HG02642 (cell line): Measurements from ENCODE around the gene BAIAP2.
"Not testable (repeated sequence)": the region's sequence is repeated elsewhere in the genome, so short reads cannot be mapped to it uniquely, and the experiment has no call there.

Source experiments
- ATAC-seq: cut with Tn5 transposase; IDR thresholded peaks from one replicate; pipeline ENCODE4 v1.9.1; 2021; ENCODE audit warnings: mild to moderate bottlenecking; ENCODE audit not compliant: unreplicated experiment, poor library complexity

The BAIAP2 gene

GRCh38 chr17:81020767-81021497 is 14.0 kb upstream of the BAIAP2 start:
- no peak for ATAC-seq

- ATAC-seq: no peak
Observed at GRCh38 chr17:81021531-81022343, 13.2 kb upstream of the BAIAP2 start.

GRCh38 chr17:81022344-81022676 is 12.6 kb upstream of the BAIAP2 start:
- ATAC-seq: no peak

- ATAC-seq: no peak
Observed at GRCh38 chr17:81025065-81025740, 9.7 kb upstream of the BAIAP2 start.

GRCh38 chr17:81025741-81026129 is 9.2 kb upstream of the BAIAP2 start:
- ATAC-seq: no peak

GRCh38 chr17:81026266-81027036 is 8.5 kb upstream of the BAIAP2 start:
- no peak for ATAC-seq

GRCh38 chr17:81027038-81027437 is 7.9 kb upstream of the BAIAP2 start:
- no peak for ATAC-seq

- ATAC-seq: no peak
Observed at GRCh38 chr17:81027591-81028505, 7.1 kb upstream of the BAIAP2 start.

- no peak for ATAC-seq
Observed at GRCh38 chr17:81028506-81028858, 6.5 kb upstream of the BAIAP2 start.

GRCh38 chr17:81029859-81030258 is 5.1 kb upstream of the BAIAP2 start:
- no peak for ATAC-seq

GRCh38 chr17:81030312-81030711 is 4.6 kb upstream of the BAIAP2 start:
- not testable (repeated sequence) for ATAC-seq

- no peak for ATAC-seq
Observed at GRCh38 chr17:81030741-81031565, 4.0 kb upstream of the BAIAP2 start.

- no peak for ATAC-seq
Observed at GRCh38 chr17:81031566-81032550, 3.1 kb upstream of the BAIAP2 start.

- ATAC-seq: no peak
Observed at GRCh38 chr17:81032641-81033480, 2.1 kb upstream of the BAIAP2 start.

- no peak for ATAC-seq
Observed at GRCh38 chr17:81033535-81034167, 1.3 kb upstream of the BAIAP2 start.

GRCh38 chr17:81034168-81034777 is 678 bp upstream of the BAIAP2 start:
- peak; percentile 1 for ATAC-seq
